A549 treated with CORT108297 at 1 μM for 4 hours (cell line): Measurements from ENCODE around the gene RBM23. TPM values are rescaled to one million over a fixed set of nuclear protein-coding genes. Genes with fewer than 3 reads are reported as not detected.

Source experiments
- total RNA-seq: library from RNA; stranded (reverse); fragments of 200-300 nt; extraction: Qiagen RNA extraction; gene quantifications from 5 replicates; pipeline ENCODE4 v1.2.3, GENCODE V29; 2022

RBM23 gene
- 62.1 to 70.9 TPM (median 63.9 TPM) in 5 replicates for total RNA-seq

DNA sequence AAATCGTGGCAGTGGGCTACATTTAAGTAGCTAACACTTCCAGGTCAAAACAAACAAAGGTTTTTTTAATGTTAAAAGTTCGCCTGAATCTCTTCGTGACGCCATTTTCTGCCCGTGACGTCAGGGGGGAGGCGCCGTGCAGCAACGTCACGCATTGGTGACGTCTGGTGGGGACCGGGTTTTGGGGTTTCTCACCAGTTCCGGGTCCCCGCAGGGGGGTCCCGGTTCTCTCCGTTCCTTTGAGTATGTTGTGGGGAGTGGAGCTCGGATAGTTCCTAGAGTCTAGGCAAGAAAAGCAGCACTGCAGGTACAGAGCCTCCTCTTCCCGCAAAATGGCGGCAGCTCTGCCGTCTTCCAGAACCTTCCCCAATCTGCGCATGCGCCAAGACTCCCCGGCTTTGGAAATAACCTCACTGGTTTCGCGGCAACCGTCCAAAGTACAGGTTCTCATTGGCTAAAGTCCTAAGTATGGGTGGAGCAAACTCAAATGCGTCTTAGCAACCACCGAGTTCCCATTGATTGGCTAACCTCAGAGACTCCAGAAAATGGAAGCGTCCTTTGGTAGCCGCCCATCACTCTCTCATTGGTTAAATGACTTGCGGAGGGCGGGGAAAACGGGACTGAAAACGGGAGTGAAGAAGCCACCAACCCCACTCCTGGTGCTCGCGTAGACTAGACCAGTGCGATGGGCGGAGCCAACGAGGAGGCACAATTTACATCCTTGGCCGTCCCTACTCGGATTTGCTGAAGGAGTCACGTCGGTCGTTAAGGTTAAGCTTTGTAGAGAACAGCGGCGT, at the start of gene RBM23:
RBM23 (minus strand) TSS at position 346 of the 797 bp plus-strand sequence.

DNA sequence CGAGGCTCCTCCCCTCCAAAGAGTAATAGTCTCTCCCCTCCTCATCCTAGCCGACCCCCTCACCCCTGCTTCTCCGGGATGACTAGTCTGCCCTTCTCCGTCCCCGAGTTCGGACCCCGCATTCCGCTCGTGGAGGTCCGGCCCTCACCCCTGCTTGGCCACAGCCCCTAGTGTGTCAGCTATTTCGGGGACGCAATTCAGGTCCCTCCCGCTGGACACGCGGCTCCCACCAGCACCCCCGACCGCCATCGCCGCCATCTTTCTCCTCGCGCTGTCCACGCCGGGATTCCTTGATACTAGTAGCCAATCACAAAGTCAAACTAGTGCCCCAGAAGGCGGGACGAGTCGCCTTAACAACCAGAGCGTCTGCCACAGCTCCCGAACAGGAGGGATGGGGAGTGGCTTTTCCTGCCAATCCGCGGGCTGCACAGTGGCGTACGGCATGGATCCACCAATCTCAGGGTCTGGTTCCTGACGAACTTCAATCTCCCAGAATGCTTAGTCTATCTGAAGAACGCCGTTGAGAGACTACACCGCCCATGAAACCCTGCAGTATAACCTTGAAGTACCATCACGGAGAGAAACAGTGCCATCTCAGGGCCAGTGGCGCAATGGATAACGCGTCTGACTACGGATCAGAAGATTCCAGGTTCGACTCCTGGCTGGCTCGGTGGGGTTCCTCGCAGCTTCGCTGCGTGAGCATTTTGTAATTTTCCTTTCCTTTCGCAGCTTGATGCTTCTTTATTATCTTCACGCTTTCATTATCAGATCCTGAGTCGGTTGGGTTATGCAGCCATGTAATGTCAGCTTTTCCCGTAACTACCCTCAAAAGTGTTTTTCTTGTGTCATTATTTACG, 10.4 kb upstream of the RBM23 start, which contains the start of gene PRMT5:
PRMT5 (minus strand) TSS at position 273 of the 857 bp plus-strand sequence; CDS start at position 258, 15 bp downstream.

GRCh38 chr14:22883173-22883976, 35.6 kb downstream of the RBM23 start, which contains the start of gene REM2:
Gene REM2, plus strand, starts transcription at chr14:22883222. Its CDS starts 66 bp downstream, at chr14:22883288.

DNA sequence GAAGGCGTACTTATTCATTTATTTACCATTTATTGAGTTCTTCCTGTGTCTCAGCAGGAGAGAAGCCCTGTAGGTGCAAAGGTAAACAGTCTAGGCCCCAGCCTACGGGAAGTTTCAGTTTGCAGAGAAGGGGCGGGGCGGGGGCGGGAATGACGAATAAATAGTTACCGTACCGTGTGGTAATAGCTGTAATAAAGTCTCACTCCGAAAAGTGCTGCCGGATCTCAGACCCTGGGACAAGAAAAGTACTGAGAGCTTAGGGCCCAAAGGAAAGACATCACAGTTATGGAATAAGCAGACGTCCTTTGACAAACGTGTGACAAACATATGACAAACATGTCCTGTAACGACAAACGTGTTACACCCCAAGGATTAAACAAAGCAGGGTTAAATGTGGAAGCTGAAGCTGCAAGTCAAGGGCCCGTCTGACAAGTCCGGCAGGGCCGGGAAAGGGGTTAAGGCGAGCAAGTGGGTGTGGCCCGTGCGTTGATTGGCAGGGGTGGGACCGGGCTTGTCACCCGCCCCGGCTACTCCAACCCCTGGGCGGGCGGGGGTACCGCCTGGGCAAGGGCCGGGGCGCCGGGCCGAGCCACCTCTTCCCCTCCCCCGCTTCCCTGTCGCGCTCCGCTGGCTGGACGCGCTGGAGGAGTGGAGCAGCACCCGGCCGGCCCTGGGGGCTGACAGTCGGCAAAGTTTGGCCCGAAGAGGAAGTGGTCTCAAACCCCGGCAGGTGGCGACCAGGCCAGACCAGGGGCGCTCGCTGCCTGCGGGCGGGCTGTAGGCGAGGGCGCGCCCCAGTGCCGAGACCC, 47.5 kb downstream of the RBM23 start, which contains the start of gene LRP10:
LRP10 (plus strand) TSS at position 517 of the 809 bp plus-strand sequence. CDS start 564 bp downstream, outside the sequence.

Other genes starting within 250 kb of the RBM23 start
- 146 to 171 TPM (median 165 TPM) in 5 replicates for gene OXA1L, start 152.5 kb downstream of the RBM23 start, total RNA-seq
- 12.6 to 19.5 TPM (median 15.3 TPM) in 5 replicates for gene SLC7A7, start 103.7 kb downstream of the RBM23 start, total RNA-seq
- gene MRPL52, start 89.3 kb downstream of the RBM23 start, total RNA-seq: 125 to 231 TPM (median 198 TPM) in 5 replicates
- 0.51 to 0.69 TPM (median 0.68 TPM) in 5 replicates for gene MMP14, start 82.6 kb downstream of the RBM23 start, total RNA-seq
- gene LRP10, start 47.4 kb downstream of the RBM23 start, total RNA-seq: 58.5 to 90.1 TPM (median 82.3 TPM) in 5 replicates
- 0.30 to 0.50 TPM (median 0.44 TPM) in 5 replicates for gene REM2, start 35.9 kb downstream of the RBM23 start, total RNA-seq
- gene PRMT5, start 10.2 kb upstream of the RBM23 start, total RNA-seq: 105 to 136 TPM (median 107 TPM) in 5 replicates
- gene HAUS4, start 37.9 kb upstream of the RBM23 start, total RNA-seq: 33.3 to 40.0 TPM (median 36.3 TPM) in 5 replicates
- 35.7 to 49.4 TPM (median 39.5 TPM) in 5 replicates for gene AJUBA, start 63.4 kb upstream of the RBM23 start, total RNA-seq
- 2.9 to 3.8 TPM (median 3.7 TPM) in 5 replicates for gene C14orf93, start 91.0 kb upstream of the RBM23 start, total RNA-seq
- gene PSMB5, start 115.8 kb upstream of the RBM23 start, total RNA-seq: 293 to 335 TPM (median 321 TPM) in 5 replicates
- gene PSMB11, start 123.1 kb upstream of the RBM23 start, total RNA-seq: not detected in 5 replicates
- gene CDH24, start 138.4 kb upstream of the RBM23 start, total RNA-seq: 3.0 to 5.9 TPM (median 5.2 TPM) in 5 replicates
- 98.4 to 109 TPM (median 104 TPM) in 5 replicates for gene ACIN1, start 176.0 kb upstream of the RBM23 start, total RNA-seq
- gene C14orf119, start 176.4 kb upstream of the RBM23 start, total RNA-seq: 85.2 to 110 TPM (median 105 TPM) in 5 replicates
- not detected in 5 replicates for gene CIROP, start 185.8 kb upstream of the RBM23 start, total RNA-seq
- not detected in 5 replicates for gene CEBPE, start 200.1 kb upstream of the RBM23 start, total RNA-seq